Measurements from ENCODE around the gene PTCD2.

PTCD2 gene

GRCh38 chr5:72415616-72416325 lies 95.6 kb downstream of the PTCD2 start:
- no peak for DNase-seq (ENCODE audit: low read depth in 3 of 3)

GRCh38 chr5:72417333-72418062 lies 97.3 kb downstream of the PTCD2 start:
- DNase-seq (ENCODE audit: low read depth in 3 of 3) = no peak
